Keratinocyte (primary cell): Measurements from ENCODE around the gene CCDC149.

Experiments
- CTCF ChIP-seq, 3 experiments: IDR thresholded peaks in 1 of 3; conservative IDR thresholded peaks in 1 of 3; optimal IDR thresholded peaks in 1 of 3; 2 replicates in 2 of 3; 3 replicates in 1 of 3; pipeline versions ENCODE3 to v1.5.1; 2011; ENCODE audit warnings: low read length in 3 of 3, mild to moderate bottlenecking in 3 of 3, moderate library complexity in 2 of 3, control low read depth in 1 of 3, inconsistent platforms in 1 of 3; ENCODE audit not compliant: insufficient read depth in 2 of 3; ENCODE audit errors: extremely low read depth in 1 of 3
- EZH2 ChIP-seq: IDR thresholded peaks from one replicate; pipeline ENCODE4 v1.6.1; 2012; ENCODE audit warnings: inconsistent platforms, mild to moderate bottlenecking, low read length, moderate library complexity

GRCh38 chr4:24808955-24809354, 103.9 kb downstream of the CCDC149 start:
- TF ChIP-seq CTCF (optimal IDR thresholded peaks at IDR 0.05 in 1 of 3, IDR thresholded peaks at IDR 0.05 in 1 of 3, conservative IDR thresholded peaks at IDR 0.05 in 1 of 3; ENCODE audit: extremely low read depth in 1 of 3, insufficient read depth in 2 of 3, low read length in 3 of 3) (no peak), EZH2 (no peak)
